Right lobe of liver (tissue), 6 donors: Measurements from ENCODE around the gene BORCS6. TPM values are rescaled to one million over a fixed set of nuclear protein-coding genes. Genes with fewer than 3 reads are reported as not detected.

ENCODE experiments used
- ATAC-seq, 4 donors: fragments of 200-7000 bp; cut with Tn5 transposase; one replicate each; pipeline ENCODE4 v1.9.1; 2020; ENCODE audit warnings: mild to moderate bottlenecking in 4 of 4, moderate library complexity in 4 of 4
- DNase-seq, 3 donors: peaks; one replicate each; pipeline ENCODE4 v3.0.0-alpha.2; 2020
- H3K27ac ChIP-seq, 3 donors: fragments of 200-600 bp; one replicate each; pipeline ENCODE4 v1.8.0; 2022
- H3K27me3 ChIP-seq, 2 donors: fragments of 200-600 bp; one replicate each; pipeline ENCODE4 v1.8.0; 2022
- H3K36me3 ChIP-seq, 4 donors: fragments of 200-600 bp; sonication (generic) in 1 of 4; one replicate each; pipeline versions ENCODE4 v1.5.1 to v1.8.0; 2017 to 2022; ENCODE audit warnings: control low read depth in 1 of 4
- H3K4me1 ChIP-seq, 4 donors: fragments of 200-600 bp; sonication (generic) in 1 of 4; one replicate each; pipeline versions ENCODE4 v1.5.1 to v1.8.0; 2017 to 2022; ENCODE audit warnings: control low read depth in 1 of 4
- H3K4me3 ChIP-seq, 3 donors: fragments of 200-600 bp; one replicate each; pipeline ENCODE4 v1.8.0; 2022
- H3K9me3 ChIP-seq, 4 donors: fragments of 200-600 bp; sonication (generic) in 1 of 4; one replicate each; pipeline versions ENCODE4 v1.5.1 to v1.8.0; 2017 to 2022; ENCODE audit warnings: control low read depth in 1 of 4
- POLR2A ChIP-seq: fragments of 450-650 bp; IDR thresholded peaks from one replicate; pipeline ENCODE4 v1.6.1; 2017; ENCODE audit warnings: antibody characterized with exemption, mild to moderate bottlenecking
- WGBS: methylation state at CpG from one replicate; pipeline ENCODE4 v1.1.6; 2018; ENCODE audit warnings: low coverage, low lambda C conversion rate; ENCODE audit not compliant: insufficient coverage; ENCODE audit errors: missing lambda C conversion rate; 5-methylcytosine and 5-hydroxymethylcytosine counted together
- intact Hi-C, 2 donors: fragments of 100-400 bp; cut with DNase I; formaldehyde crosslinking; loops; one replicate each; pipeline versions ENCODE4 v1.11.2 to v1.14.1; 2022
- total RNA-seq, 6 experiments: library from RNA; depleted of rRNA in 2 of 6; stranded (reverse); fragments of >200 nt in 2 of 6; fragmentation: NEBNext Ultra II Directional in 3 of 6; extraction: Animal tissue kit (Norgen Biotek cat#: 25700) in 3 of 6; gene quantifications; one replicate each; pipeline versions ENCODE4 v1.1.0 to v1.2.4, GENCODE V29; 2016 to 2023
- TF ChIP-seq, protein P1 (sequence below), 4 donors: fragments of 200-600 bp in 3 of 4; fragments of 450-650 bp in 1 of 4; IDR thresholded peaks; one replicate each; pipeline versions ENCODE4 v1.5.1 to v1.8.0; 2016 to 2022; ENCODE audit warnings: antibody characterized with exemption in 4 of 4, mild to moderate bottlenecking in 2 of 4
- donor health status: DM: no; HTN: yes; CAD: no.
- donor health status: DM: no; HTN: no; CAD: no.
- donor health status: DM: no; HTN: no; CAD: no.
- donor health status: DM: no; HTN: yes; CAD: no.
- donor health status: DM: no; HTN: yes; CAD: no.

BORCS6 gene
- total RNA-seq, 6 experiments from 2014 or later, result 3.1 to 5.3 (median 4.2) TPM

DNA sequence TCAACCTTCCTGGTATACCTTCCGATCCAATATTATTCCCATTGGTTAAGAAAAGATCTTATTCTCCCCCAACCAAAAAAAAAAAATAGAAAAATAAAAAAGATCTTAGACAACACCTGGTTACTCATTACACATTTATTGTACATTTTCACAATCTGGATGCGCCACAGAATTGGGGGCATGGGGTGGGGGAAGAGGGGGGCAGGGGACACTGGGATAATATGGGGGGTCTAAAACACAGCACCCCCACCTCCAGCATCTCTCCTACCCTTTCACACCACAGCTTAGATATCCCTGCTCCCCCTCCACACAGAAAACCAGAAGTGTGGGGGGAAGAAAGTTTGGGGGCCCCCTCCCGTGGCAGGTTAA lies 31.0 kb downstream of the BORCS6 start:
- DNase-seq, result no peak

DNA sequence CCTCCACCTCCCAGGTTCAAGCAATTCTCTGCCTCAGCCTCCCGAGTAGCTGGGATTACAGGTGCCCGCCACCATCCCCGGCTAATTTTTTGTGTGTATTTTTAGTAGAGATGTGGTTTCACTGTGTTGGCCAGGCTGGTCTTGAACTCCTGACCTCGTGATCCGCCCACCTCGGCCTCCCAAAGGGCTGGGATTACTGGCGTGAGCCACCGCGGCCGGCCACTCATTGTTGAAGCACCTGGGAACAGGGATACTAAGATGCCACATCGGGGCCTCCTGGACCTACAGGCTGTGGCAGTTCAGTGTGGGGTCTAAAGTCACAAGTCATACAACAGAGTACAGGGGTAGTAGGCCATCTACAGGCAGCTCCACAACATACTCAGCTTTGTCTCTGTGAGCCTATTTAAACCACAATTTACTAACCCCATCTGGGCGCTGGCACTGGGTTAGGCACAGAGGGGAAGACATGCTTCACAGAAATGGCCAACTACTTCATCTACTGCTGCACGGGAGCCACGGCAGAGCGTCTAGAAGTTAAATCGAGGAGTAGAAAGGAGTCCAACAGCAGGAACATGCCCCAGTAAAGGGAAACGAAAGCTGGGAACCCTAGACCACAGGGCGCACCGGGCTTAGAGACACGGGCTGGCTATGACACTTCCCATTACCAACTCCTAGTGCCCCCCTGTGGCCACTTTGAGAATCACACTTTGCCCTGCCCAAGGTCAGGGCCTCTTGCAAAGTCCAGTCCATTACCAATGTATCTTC lies 31.5 kb downstream of the BORCS6 start:
- H3K27ac ChIP-seq, result peak overlapping the region; percentile 77 to 99 (median 99)

More for the DNA sequence above, 31.0 kb downstream of the BORCS6 start:
- no peak for ATAC-seq
- TF ChIP-seq, protein P1, sequence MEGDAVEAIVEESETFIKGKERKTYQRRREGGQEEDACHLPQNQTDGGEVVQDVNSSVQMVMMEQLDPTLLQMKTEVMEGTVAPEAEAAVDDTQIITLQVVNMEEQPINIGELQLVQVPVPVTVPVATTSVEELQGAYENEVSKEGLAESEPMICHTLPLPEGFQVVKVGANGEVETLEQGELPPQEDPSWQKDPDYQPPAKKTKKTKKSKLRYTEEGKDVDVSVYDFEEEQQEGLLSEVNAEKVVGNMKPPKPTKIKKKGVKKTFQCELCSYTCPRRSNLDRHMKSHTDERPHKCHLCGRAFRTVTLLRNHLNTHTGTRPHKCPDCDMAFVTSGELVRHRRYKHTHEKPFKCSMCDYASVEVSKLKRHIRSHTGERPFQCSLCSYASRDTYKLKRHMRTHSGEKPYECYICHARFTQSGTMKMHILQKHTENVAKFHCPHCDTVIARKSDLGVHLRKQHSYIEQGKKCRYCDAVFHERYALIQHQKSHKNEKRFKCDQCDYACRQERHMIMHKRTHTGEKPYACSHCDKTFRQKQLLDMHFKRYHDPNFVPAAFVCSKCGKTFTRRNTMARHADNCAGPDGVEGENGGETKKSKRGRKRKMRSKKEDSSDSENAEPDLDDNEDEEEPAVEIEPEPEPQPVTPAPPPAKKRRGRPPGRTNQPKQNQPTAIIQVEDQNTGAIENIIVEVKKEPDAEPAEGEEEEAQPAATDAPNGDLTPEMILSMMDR (IDR thresholded peaks at IDR 0.05), result no peak
- TF ChIP-seq POLR2A, result no peak
- Histone ChIP-seq H3K27me3 (no peaks in the 10 kb centered on the region), H3K36me3 (peaks cover 0 to 14% (median 0%) of the 10 kb centered on the region in 4 donors), H3K9me3 (no peaks in the 10 kb centered on the region), H3K4me3 (no peak overlapping the region), H3K4me1 (peaks cover 0 to 26% (median 13%) of the 10 kb centered on the region in 4 donors), H3K27ac (peak overlapping the region in 2 of 3 donors; percentile 99)
- WGBS, result 28% methylated on average over 2 of the region's 3 CpGs
- intact Hi-C loops, result loop anchor here in 1 of 2 donors (2.0 kb wide), 1 partner anchor 64 kb away; no protein-coding TSS in a partner anchor

DNA sequence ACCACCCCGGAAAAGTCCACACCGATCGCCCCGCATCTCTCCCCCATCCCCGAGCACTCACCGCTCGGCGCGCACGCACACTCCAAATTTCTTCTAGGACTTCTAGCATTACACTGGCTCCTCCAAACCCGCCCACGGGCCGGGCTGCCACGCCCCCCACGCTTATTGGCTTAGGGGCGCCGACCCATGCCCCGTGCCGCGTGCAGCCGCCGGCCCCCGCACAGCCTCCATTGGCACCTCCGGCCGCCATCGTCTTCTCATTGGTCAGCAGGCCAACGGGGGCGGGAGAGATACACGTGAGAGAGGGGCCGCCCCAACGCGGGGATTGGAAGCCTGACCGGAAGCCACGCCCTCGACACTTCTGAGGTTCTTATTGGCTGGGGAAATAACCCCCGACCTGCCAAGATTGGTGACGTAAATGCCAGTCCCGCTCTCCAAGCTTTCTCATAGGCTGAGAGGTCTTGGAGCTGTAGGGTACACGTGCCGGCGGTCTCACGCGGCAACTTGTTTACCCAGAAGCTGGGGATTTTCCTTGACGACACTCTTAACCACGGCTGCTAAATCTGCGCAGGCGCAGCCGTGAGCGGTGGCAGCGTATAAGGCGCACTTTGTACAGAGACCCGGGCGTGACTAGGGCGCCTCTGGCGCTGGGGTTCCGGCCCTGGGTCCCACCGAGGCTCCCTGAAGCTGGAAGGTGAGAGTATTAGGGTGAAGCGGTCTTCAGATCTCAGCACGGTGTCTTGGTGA lies 33.6 kb downstream of the BORCS6 start:
- Histone ChIP-seq H3K9me3 (no peaks in the 10 kb centered on the region), H3K27ac (peak overlapping the region; percentile 99 to 100 (median 100)), H3K27me3 (no peaks in the 10 kb centered on the region), H3K4me3 (peak overlapping the region; percentile 79 to 94 (median 80)), H3K36me3 (peaks cover 0 to 12% (median 3%) of the 10 kb centered on the region in 4 donors), H3K4me1 (peaks cover 0 to 26% (median 8%) of the 10 kb centered on the region in 4 donors)
- intact Hi-C loops, result no loop called here
- WGBS, result 0% methylated on average over 17 of the region's 59 CpGs
- TF ChIP-seq, protein P1 (IDR thresholded peaks at IDR 0.05), result no peak
- TF ChIP-seq POLR2A, result peak; percentile 100
- ATAC-seq, result peak; percentile 52 to 73 (median 65)
- DNase-seq, result peak; percentile 100

More for the DNA sequence above, 31.5 kb downstream of the BORCS6 start:
- Histone ChIP-seq H3K27me3 (no peaks in the 10 kb centered on the region), H3K4me1 (peaks cover 0 to 21% (median 8%) of the 10 kb centered on the region in 4 donors), H3K4me3 (no peak overlapping the region), H3K9me3 (no peaks in the 10 kb centered on the region), H3K36me3 (peaks cover 0 to 14% (median under 1%) of the 10 kb centered on the region in 4 donors)
- intact Hi-C loops, result loop anchor here in 1 of 2 donors (2.0 kb wide), 1 partner anchor 64 kb away; no protein-coding TSS in a partner anchor
- WGBS, result 21% methylated on average over 18 of the region's 20 CpGs
- DNase-seq (peak; percentile 89 to 95 (median 92)), ATAC-seq (peak; percentile 27 to 43 (median 30))
- TF ChIP-seq, protein P1 (IDR thresholded peaks at IDR 0.05), result peak; percentile 89 to 94 (median 93)
- TF ChIP-seq POLR2A, result peak; percentile 41

DNA sequence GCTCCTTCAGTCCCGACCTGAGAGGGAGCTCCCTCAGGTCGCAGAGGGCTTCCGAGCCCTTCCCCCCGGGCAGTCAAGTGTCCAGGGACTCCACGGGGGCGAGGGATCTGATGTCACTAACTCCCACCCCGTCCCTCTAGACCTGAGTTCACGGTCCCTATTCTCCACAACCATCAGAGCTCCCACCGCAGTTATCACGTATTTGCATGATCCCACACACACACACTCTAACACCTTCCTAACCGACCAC lies 34.1 kb downstream of the BORCS6 start:
- ATAC-seq, result no peak
- intact Hi-C loops, result no loop called here
- no peak for DNase-seq
- H3K9me3 ChIP-seq, result no peaks in the 10 kb centered on the region
- H3K4me1 ChIP-seq, result peaks cover 0 to 26% (median 7%) of the 10 kb centered on the region in 4 donors
- TF ChIP-seq, protein P1 (IDR thresholded peaks at IDR 0.05), result no peak
- TF ChIP-seq POLR2A, result no peak
- H3K4me3 ChIP-seq, result peak overlapping the region; percentile 79 to 94 (median 80)
- H3K27ac ChIP-seq, result peak overlapping the region; percentile 99 to 100 (median 100)
- peaks cover 0 to 7% (median 3%) of the 10 kb centered on the region in 4 donors for H3K36me3 ChIP-seq
- 9% methylated on average over 6 of the region's 11 CpGs for WGBS
- no peaks in the 10 kb centered on the region for H3K27me3 ChIP-seq
